ENCODE measurements around the gene SLC16A8. TPM values are rescaled to one million over a fixed set of nuclear protein-coding genes. Genes with fewer than 3 reads are reported as not detected.

Gene SLC16A8
- total RNA-seq, 2 donors from 2014 or later, result 0.57 to 1.1 TPM

DNA sequence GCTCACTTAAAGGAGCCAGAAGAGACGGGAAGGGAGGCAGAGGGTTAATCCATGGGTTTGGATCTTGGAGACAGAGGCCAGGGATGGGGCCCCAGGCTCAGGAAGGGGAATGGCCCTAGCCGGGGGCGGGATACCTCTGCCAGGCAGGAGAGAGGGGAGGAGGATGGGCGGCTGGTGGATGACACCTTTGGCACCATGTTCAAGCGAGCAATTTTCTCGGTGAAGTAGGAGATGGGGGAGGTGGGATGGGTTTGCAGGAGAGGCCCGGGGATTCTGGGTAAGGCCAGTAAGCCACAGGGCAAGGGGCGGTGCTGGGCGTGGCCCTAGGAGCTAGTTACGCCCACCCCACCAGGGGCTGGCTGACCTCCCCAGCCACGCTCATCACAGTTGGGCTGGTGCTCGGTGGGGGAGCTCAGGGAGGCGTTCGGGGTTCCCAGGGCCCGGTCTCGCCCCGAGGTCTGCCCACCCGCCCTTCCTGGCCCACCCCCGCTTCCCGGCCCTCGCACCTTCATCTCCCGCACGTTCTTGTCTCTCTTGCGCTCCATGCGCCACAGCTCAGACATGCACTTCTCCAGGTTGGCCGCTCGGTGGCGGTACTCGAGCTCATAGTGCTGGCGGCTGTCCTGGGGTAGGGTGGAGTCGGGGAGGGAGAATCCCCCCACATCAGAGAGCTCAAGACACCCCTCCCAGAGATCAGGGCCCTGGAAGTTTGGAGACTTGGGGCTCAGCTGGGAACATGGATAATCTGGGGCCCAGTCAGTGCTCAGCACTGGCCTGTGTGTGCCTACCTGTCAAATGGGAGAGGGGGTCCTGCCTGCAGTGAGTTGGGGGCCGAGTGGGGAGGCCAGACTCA is 13.8 kb upstream of the SLC16A8 start:
- H3K27ac ChIP-seq (ENCODE audit: low read depth, low read length), result no peak overlapping the region
- TF ChIP-seq, protein P1, sequence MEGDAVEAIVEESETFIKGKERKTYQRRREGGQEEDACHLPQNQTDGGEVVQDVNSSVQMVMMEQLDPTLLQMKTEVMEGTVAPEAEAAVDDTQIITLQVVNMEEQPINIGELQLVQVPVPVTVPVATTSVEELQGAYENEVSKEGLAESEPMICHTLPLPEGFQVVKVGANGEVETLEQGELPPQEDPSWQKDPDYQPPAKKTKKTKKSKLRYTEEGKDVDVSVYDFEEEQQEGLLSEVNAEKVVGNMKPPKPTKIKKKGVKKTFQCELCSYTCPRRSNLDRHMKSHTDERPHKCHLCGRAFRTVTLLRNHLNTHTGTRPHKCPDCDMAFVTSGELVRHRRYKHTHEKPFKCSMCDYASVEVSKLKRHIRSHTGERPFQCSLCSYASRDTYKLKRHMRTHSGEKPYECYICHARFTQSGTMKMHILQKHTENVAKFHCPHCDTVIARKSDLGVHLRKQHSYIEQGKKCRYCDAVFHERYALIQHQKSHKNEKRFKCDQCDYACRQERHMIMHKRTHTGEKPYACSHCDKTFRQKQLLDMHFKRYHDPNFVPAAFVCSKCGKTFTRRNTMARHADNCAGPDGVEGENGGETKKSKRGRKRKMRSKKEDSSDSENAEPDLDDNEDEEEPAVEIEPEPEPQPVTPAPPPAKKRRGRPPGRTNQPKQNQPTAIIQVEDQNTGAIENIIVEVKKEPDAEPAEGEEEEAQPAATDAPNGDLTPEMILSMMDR (conservative IDR thresholded peaks at IDR 0.05), result peak; percentile 80
- Mint-ChIP-seq H3K4me1 (peaks cover 4% of the 10 kb centered on the region), H3K27ac (no peak overlapping the region), H3K9me3 (no peaks in the 10 kb centered on the region), H3K4me3 (peak overlapping the region; percentile 51), H3K36me3 (ENCODE audit: low read depth) (no peaks in the 10 kb centered on the region), H3K27me3 (ENCODE audit: insufficient read depth) (no peaks in the 10 kb centered on the region)
- H3K36me3 ChIP-seq (ENCODE audit: control insufficient read depth, insufficient read depth, low read length), result no peaks in the 10 kb centered on the region
- H3K27me3 ChIP-seq (ENCODE audit: control insufficient read depth, insufficient read depth, low read length, poor library complexity, severe bottlenecking), result no peaks in the 10 kb centered on the region
- H3K9ac ChIP-seq (ENCODE audit: extremely low read depth, low read length, poor library complexity, severe bottlenecking), result no peak overlapping the region
- no peaks in the 10 kb centered on the region for H3K9me3 ChIP-seq (ENCODE audit: control insufficient read depth, low read length)
- H3K4me1 ChIP-seq (ENCODE audit: control insufficient read depth, insufficient read depth, low read length), result no peaks in the 10 kb centered on the region
- peak overlapping the region; percentile 67 for H3K4me3 ChIP-seq (ENCODE audit: low read length)
- 16 to 22% methylated on average over 7 to 30 of the region's 32 CpGs for WGBS, 2 experiments (ENCODE audit: insufficient coverage in 1 of 2, insufficient read length in 1 of 2)
- DNase-seq, result peak; percentile 95

DNA sequence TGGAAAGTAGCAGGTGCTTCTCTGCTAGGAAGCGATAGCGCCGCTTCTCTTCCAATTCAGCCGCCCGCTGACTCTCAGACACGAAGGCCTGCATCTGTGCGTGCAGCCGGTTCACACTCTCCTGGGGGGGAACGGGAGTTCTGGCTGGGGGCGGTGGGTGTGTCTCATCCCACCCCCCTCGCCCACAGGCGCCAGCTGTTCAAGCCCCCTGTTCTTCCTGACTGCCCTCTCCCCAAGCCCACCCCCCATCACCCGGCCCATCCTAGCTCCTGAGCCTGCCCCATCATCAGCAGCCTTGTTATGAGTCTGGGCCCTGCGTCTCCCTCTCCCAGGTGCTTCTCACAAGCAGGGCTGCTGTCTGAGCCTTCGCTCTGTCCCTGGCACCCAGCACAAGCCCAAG is 13.1 kb upstream of the SLC16A8 start:
- 55 to 58% methylated on average over 4 to 15 of the region's 15 CpGs for WGBS, 2 experiments (ENCODE audit: insufficient coverage in 1 of 2, insufficient read length in 1 of 2)
- peak; percentile 75 for DNase-seq
- peak overlapping the region; percentile 67 for H3K4me3 ChIP-seq (ENCODE audit: low read length)

GRCh38 chr22:38089474-38089851 is 5.5 kb upstream of the SLC16A8 start:
- Mint-ChIP-seq H3K36me3 (ENCODE audit: low read depth) (no peaks in the 10 kb centered on the region), H3K9me3 (no peaks in the 10 kb centered on the region), H3K4me3 (peak overlapping the region; percentile 33), H3K27me3 (ENCODE audit: insufficient read depth) (peaks cover 25% of the 10 kb centered on the region), H3K27ac (no peak overlapping the region), H3K4me1 (peaks cover 3% of the 10 kb centered on the region)
- H3K36me3 ChIP-seq (ENCODE audit: control insufficient read depth, insufficient read depth, low read length), result no peaks in the 10 kb centered on the region
- no peak overlapping the region for H3K9ac ChIP-seq (ENCODE audit: extremely low read depth, low read length, poor library complexity, severe bottlenecking)
- H3K9me3 ChIP-seq (ENCODE audit: control insufficient read depth, low read length), result no peaks in the 10 kb centered on the region
- H3K27me3 ChIP-seq (ENCODE audit: control insufficient read depth, insufficient read depth, low read length, poor library complexity, severe bottlenecking), result no peaks in the 10 kb centered on the region
- 83 to 86% methylated on average over 31 to 34 of the region's 34 CpGs for WGBS, 2 experiments (ENCODE audit: insufficient coverage in 1 of 2, insufficient read length in 1 of 2)
- no peak overlapping the region for H3K4me3 ChIP-seq (ENCODE audit: low read length)
- TF ChIP-seq, protein P1 (conservative IDR thresholded peaks at IDR 0.05), result no peak
- no peak for DNase-seq
- H3K4me1 ChIP-seq (ENCODE audit: control insufficient read depth, insufficient read depth, low read length), result no peaks in the 10 kb centered on the region
- H3K27ac ChIP-seq (ENCODE audit: low read depth, low read length), result no peak overlapping the region

More for the DNA sequence above, 13.1 kb upstream of the SLC16A8 start:
- H3K4me1 Mint-ChIP-seq, result peaks cover 4% of the 10 kb centered on the region
- no peak overlapping the region for H3K27ac Mint-ChIP-seq
- H3K9me3 Mint-ChIP-seq, result no peaks in the 10 kb centered on the region
- no peaks in the 10 kb centered on the region for H3K9me3 ChIP-seq (ENCODE audit: control insufficient read depth, low read length)
- H3K4me3 Mint-ChIP-seq, result peak overlapping the region; percentile 51
- TF ChIP-seq, protein P1 (conservative IDR thresholded peaks at IDR 0.05), result no peak
- no peaks in the 10 kb centered on the region for H3K36me3 Mint-ChIP-seq (ENCODE audit: low read depth)
- H3K36me3 ChIP-seq (ENCODE audit: control insufficient read depth, insufficient read depth, low read length), result no peaks in the 10 kb centered on the region
- no peak overlapping the region for H3K9ac ChIP-seq (ENCODE audit: extremely low read depth, low read length, poor library complexity, severe bottlenecking)
- H3K27ac ChIP-seq (ENCODE audit: low read depth, low read length), result no peak overlapping the region
- H3K27me3 ChIP-seq (ENCODE audit: control insufficient read depth, insufficient read depth, low read length, poor library complexity, severe bottlenecking), result no peaks in the 10 kb centered on the region
- H3K27me3 Mint-ChIP-seq (ENCODE audit: insufficient read depth), result peaks cover 2% of the 10 kb centered on the region
- H3K4me1 ChIP-seq (ENCODE audit: control insufficient read depth, insufficient read depth, low read length), result no peaks in the 10 kb centered on the region

Measured in endodermal cell (in vitro differentiated cells).